ENCODE results near the gene TCF3. TPM values are rescaled to one million over a fixed set of nuclear protein-coding genes. Genes with fewer than 3 reads are reported as not detected.

TCF3 gene
- total RNA-seq, 4 donors from 2014 or later: 61.0 to 105 (median 69.0) TPM

GRCh38 chr19:1582201-1582600 is 70.2 kb downstream of the TCF3 start:
- TF ChIP-seq POLR2A (IDR thresholded peaks at IDR 0.05) (no peak), CTCF (IDR thresholded peaks at IDR 0.05) (no peak)
- DNase-seq (ENCODE audit: low spot score in 2 of 2): no peak
- intact Hi-C loops (cut with DNase I; ENCODE audit: low total_unique reads): no loop called here
- WGBS, 2 donors: 78 to 82% methylated on average over 9 of the region's 9 CpGs
- H3K4me3 ChIP-seq (ENCODE audit: low read depth, poor library complexity, severe bottlenecking): no peak overlapping the region

GRCh38 chr19:1580957-1581356 is 71.5 kb downstream of the TCF3 start:
- TF ChIP-seq POLR2A (IDR thresholded peaks at IDR 0.05) (no peak), CTCF (IDR thresholded peaks at IDR 0.05) (no peak)
- intact Hi-C loops (cut with DNase I; ENCODE audit: low total_unique reads): no loop called here
- 93 to 95% methylated on average over 20 to 22 of the region's 22 CpGs for WGBS, 2 donors
- DNase-seq (ENCODE audit: low spot score in 2 of 2): no peak
- H3K4me3 ChIP-seq (ENCODE audit: low read depth, poor library complexity, severe bottlenecking): no peak overlapping the region

GRCh38 chr19:1580382-1580781 is 72.0 kb downstream of the TCF3 start:
- no peak for TF ChIP-seq CTCF (IDR thresholded peaks at IDR 0.05)
- TF ChIP-seq POLR2A (IDR thresholded peaks at IDR 0.05): no peak
- intact Hi-C loops (cut with DNase I; ENCODE audit: low total_unique reads): no loop called here
- 92 to 93% methylated on average over 20 of the region's 20 CpGs for WGBS, 2 donors
- H3K4me3 ChIP-seq (ENCODE audit: low read depth, poor library complexity, severe bottlenecking): no peak overlapping the region
- DNase-seq (ENCODE audit: low spot score in 2 of 2): no peak

GRCh38 chr19:1579222-1579621 is 73.2 kb downstream of the TCF3 start:
- 94 to 96% methylated on average over 20 of the region's 20 CpGs for WGBS, 2 donors
- no peak for TF ChIP-seq CTCF (IDR thresholded peaks at IDR 0.05)
- no peak for TF ChIP-seq POLR2A (IDR thresholded peaks at IDR 0.05)
- intact Hi-C loops (cut with DNase I; ENCODE audit: low total_unique reads): no loop called here
- no peak for DNase-seq (ENCODE audit: low spot score in 2 of 2)
- no peak overlapping the region for H3K4me3 ChIP-seq (ENCODE audit: low read depth, poor library complexity, severe bottlenecking)

- 88 to 92% methylated on average over 36 to 45 of the region's 49 CpGs for WGBS, 2 donors
- intact Hi-C loops (cut with DNase I; ENCODE audit: low total_unique reads): no loop called here
- no peak for DNase-seq (ENCODE audit: low spot score in 2 of 2)
- H3K4me3 ChIP-seq (ENCODE audit: low read depth, poor library complexity, severe bottlenecking): no peak overlapping the region
- TF ChIP-seq POLR2A (IDR thresholded peaks at IDR 0.05) (no peak), CTCF (IDR thresholded peaks at IDR 0.05) (no peak)
These were observed 74.3 kb downstream of the TCF3 start for GRCh38 chr19:1577929-1578618.

Measured in lower leg skin (tissue), 4 donors.